ENCODE measurements around the gene IL9. TPM values are rescaled to one million over a fixed set of nuclear protein-coding genes. Genes with fewer than 3 reads are reported as not detected.

Gene IL9
- total RNA-seq, 2 donors from 2014 or later, result not detected

DNA sequence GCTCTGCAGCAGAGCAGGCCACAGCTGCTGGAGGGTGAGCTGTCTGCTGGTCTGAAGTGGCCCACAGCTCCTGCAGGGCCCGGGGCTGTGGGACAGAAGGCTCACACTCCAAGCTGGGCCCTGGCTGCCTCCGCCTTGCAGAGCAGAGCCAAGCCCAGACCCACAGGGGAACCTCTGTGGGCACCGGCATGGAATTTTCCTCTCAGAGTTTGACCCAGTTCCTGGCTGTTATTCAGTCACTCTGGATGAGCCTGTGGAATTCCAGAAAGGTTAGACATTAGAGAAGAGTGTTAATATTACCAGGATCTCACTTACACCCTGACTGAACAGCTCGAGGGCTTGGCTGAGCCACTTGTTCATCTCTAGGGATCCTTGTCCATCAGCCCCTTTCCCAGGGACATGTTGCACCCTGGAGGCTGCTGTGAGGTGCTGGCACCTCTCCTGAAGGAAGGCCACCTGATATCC, 17.5 kb downstream of the IL9 start:
- Histone ChIP-seq H3K36me3 (no peaks in the 10 kb centered on the region), H3K27me3 (replicated peaks; ENCODE audit: insufficient read depth) (no peaks in the 10 kb centered on the region), H3K4me1 (ENCODE audit: control insufficient read depth in 1 of 2, low read depth in 2 of 2) (peaks cover 0 to 9% of the 10 kb centered on the region in 2 donors), H3K27ac (no peak overlapping the region), H3K4me3 (no peak overlapping the region), H3K9me3 (no peaks in the 10 kb centered on the region)
- TF ChIP-seq CTCF (IDR thresholded peaks at IDR 0.05), result no peak
- ATAC-seq (ENCODE audit: insufficient number of reproducible peaks, low FRiP score, low read depth), result no peak
- DNase-seq (ENCODE audit: low spot score), result no peak

DNA sequence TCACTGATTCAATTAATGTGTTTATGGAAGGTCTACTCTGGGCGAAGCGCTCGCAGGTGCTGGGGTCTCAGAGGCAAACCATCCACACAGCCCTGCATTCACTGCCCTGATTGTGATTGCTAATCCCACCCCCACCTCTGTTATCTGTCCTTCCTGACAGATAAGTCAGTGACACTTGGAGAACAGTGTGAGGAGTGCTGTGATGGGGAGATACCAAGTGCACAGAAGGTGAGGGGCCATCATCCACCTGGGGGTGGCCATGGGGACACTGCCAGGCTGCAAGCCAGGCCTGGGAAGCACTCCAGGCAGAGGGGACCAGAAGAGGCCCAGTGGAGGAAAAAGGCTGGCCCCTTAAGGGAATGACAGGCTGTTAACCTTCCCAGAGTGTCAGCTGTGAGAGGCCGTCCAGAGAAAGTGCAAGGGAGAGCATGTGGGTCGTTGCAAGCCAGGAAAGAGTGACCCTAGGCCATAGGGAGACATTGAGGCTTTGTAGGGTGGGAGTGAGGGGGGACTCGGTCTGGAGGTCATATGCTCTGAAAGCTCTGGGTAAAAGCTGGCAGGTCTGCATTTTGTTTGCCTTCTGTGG, 18.0 kb downstream of the IL9 start:
- no peak overlapping the region for H3K4me3 ChIP-seq
- no peaks in the 10 kb centered on the region for H3K27me3 ChIP-seq (replicated peaks; ENCODE audit: insufficient read depth)
- no peak overlapping the region for H3K27ac ChIP-seq
- H3K9me3 ChIP-seq, result no peaks in the 10 kb centered on the region
- DNase-seq (ENCODE audit: low spot score) (no peak), ATAC-seq (ENCODE audit: insufficient number of reproducible peaks, low FRiP score, low read depth) (no peak)
- H3K36me3 ChIP-seq, result no peaks in the 10 kb centered on the region
- H3K4me1 ChIP-seq (ENCODE audit: control insufficient read depth in 1 of 2, low read depth in 2 of 2), result peaks cover 0 to 9% of the 10 kb centered on the region in 2 donors
- no peak for TF ChIP-seq CTCF (IDR thresholded peaks at IDR 0.05)

DNA sequence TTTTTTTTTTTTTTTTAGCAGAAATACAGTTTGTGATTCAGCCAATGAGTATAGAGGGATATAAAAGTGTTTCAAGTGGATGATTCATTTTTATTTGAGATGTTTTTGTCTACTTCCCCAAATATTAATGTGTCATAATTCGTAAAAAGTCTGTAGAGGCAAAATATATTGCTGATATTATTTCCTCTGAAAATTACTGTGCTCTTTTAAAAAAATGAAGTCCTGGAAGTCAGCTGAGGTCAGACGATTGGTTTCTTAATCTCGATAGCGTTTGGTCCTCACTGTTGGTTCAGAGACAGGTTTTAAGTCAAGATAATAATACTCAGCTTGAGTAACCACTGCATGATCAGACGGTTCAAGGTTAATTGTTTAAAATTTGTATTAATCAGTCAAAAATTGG, 19.5 kb downstream of the IL9 start:
- no peak for DNase-seq (ENCODE audit: low spot score)
- Histone ChIP-seq H3K4me3 (no peak overlapping the region), H3K4me1 (ENCODE audit: control insufficient read depth in 1 of 2, low read depth in 2 of 2) (peaks cover 0 to 4% of the 10 kb centered on the region in 2 donors), H3K9me3 (no peaks in the 10 kb centered on the region), H3K27ac (no peak overlapping the region), H3K27me3 (replicated peaks; ENCODE audit: insufficient read depth) (no peaks in the 10 kb centered on the region), H3K36me3 (no peaks in the 10 kb centered on the region)
- ATAC-seq (ENCODE audit: insufficient number of reproducible peaks, low FRiP score, low read depth), result no peak
- TF ChIP-seq CTCF (IDR thresholded peaks at IDR 0.05), result no peak

- Histone ChIP-seq H3K27me3 (replicated peaks; ENCODE audit: insufficient read depth) (no peaks in the 10 kb centered on the region), H3K9me3 (no peaks in the 10 kb centered on the region), H3K4me1 (ENCODE audit: control insufficient read depth in 1 of 2, low read depth in 2 of 2) (no peaks in the 10 kb centered on the region), H3K4me3 (no peak overlapping the region), H3K36me3 (no peaks in the 10 kb centered on the region), H3K27ac (no peak overlapping the region)
- no peak for DNase-seq (ENCODE audit: low spot score)
- no peak for TF ChIP-seq CTCF (IDR thresholded peaks at IDR 0.05)
- no peak for ATAC-seq (ENCODE audit: insufficient number of reproducible peaks, low FRiP score, low read depth)
Observed at GRCh38 chr5:135875567-135875966, 20.1 kb downstream of the IL9 start.

GRCh38 chr5:135874461-135874860, 21.2 kb downstream of the IL9 start:
- no peak for ATAC-seq (ENCODE audit: insufficient number of reproducible peaks, low FRiP score, low read depth)
- no peaks in the 10 kb centered on the region for H3K4me1 ChIP-seq (ENCODE audit: control insufficient read depth in 1 of 2, low read depth in 2 of 2)
- H3K27ac ChIP-seq, result no peak overlapping the region
- H3K27me3 ChIP-seq (replicated peaks; ENCODE audit: insufficient read depth), result no peaks in the 10 kb centered on the region
- H3K36me3 ChIP-seq, result no peaks in the 10 kb centered on the region
- no peak for TF ChIP-seq CTCF (IDR thresholded peaks at IDR 0.05)
- H3K4me3 ChIP-seq, result no peak overlapping the region
- H3K9me3 ChIP-seq, result no peaks in the 10 kb centered on the region
- DNase-seq (ENCODE audit: low spot score), result no peak

All from thoracic aorta (tissue), 2 donors.